Activated CD8-positive, alpha-beta memory T cell treated with anti-CD3 and anti-CD28 coated beads for 4 hours (primary cell): ENCODE measurements around the gene VAMP8.
"Not testable (repeated sequence)": the region's sequence is repeated elsewhere in the genome, so short reads cannot be mapped to it uniquely, and the experiment has no call there.

Source experiments
- DNase-seq, 2 donors: peaks; one replicate each; pipeline ENCODE4 v3.0.0-alpha.2; 2020; ENCODE audit warnings: low read depth in 2 of 2

The VAMP8 gene

GRCh38 chr2:85547089-85547858, 30.1 kb upstream of the VAMP8 start:
- no peak for DNase-seq

GRCh38 chr2:85547859-85548607, 29.4 kb upstream of the VAMP8 start:
- DNase-seq, result no peak

GRCh38 chr2:85548608-85548900, 28.8 kb upstream of the VAMP8 start:
- no peak for DNase-seq

GRCh38 chr2:85549095-85549494, 28.3 kb upstream of the VAMP8 start:
- DNase-seq, result no peak

- no peak for DNase-seq
Observed at GRCh38 chr2:85549826-85550225, 27.6 kb upstream of the VAMP8 start.

- DNase-seq, result no peak
Observed at GRCh38 chr2:85550486-85550885, 26.9 kb upstream of the VAMP8 start.

GRCh38 chr2:85551698-85552678, 25.4 kb upstream of the VAMP8 start:
- peak; percentile 80 for DNase-seq

- no peak for DNase-seq
Observed at GRCh38 chr2:85553184-85553583, 24.2 kb upstream of the VAMP8 start.

- DNase-seq, result no peak
Observed at GRCh38 chr2:85554980-85555612, 22.3 kb upstream of the VAMP8 start.

- DNase-seq, result no peak
Observed at GRCh38 chr2:85557130-85557529, 20.3 kb upstream of the VAMP8 start.

GRCh38 chr2:85558160-85558559, 19.2 kb upstream of the VAMP8 start:
- no peak for DNase-seq

- DNase-seq, result not testable (repeated sequence)
Observed at GRCh38 chr2:85560403-85560726, 17.0 kb upstream of the VAMP8 start.

GRCh38 chr2:85560812-85561279, 16.5 kb upstream of the VAMP8 start:
- DNase-seq, result peak in 1 of 2 donors; percentile 19

GRCh38 chr2:85561280-85562212, 15.8 kb upstream of the VAMP8 start, which contains the start of gene GGCX:
Gene GGCX (minus strand): TSS chr2:85561493. CDS start chr2:85561428, 65 bp downstream.
- DNase-seq, result peak; percentile 89 to 90

- no peak for DNase-seq
Observed at GRCh38 chr2:85564144-85564563, 13.2 kb upstream of the VAMP8 start.

- no peak for DNase-seq
Observed at GRCh38 chr2:85566265-85566664, 11.1 kb upstream of the VAMP8 start.

GRCh38 chr2:85575739-85576138, 1.6 kb upstream of the VAMP8 start:
- DNase-seq, result no peak

- DNase-seq, result no peak
Observed at GRCh38 chr2:85577063-85577385, 362 bp upstream of the VAMP8 start.

GRCh38 chr2:85578243-85579180, 1.1 kb downstream of the VAMP8 start:
- DNase-seq, result no peak
